Measurements from ENCODE around the gene CDA. TPM values are rescaled to one million over a fixed set of nuclear protein-coding genes. Genes with fewer than 3 reads are reported as not detected.

CDA gene
- total and polyA plus RNA-seq, 2 of the 8 experiments (the other 6 are each of a cell fraction or from before 2014, with no cell fraction given), result 4.4 to 11.3 TPM

- Histone ChIP-seq H3K36me3 (ENCODE audit: control insufficient read depth in 2 of 4, insufficient read depth in 4 of 4, low read length in 3 of 4) (peaks cover 0 to 3% (median 1%) of the 10 kb centered on the region in 4 experiments; a peak in 2 of 8 replicates), H2BK15ac (ENCODE audit: low read length) (no peak overlapping the region), H3K56ac (replicated peaks; ENCODE audit: insufficient read length, low read depth, low read length) (no peak overlapping the region), H4K5ac (ENCODE audit: insufficient read length, low read depth, low read length) (no peak overlapping the region), H3K23me2 (ENCODE audit: low read depth, low read length) (peaks cover 5% of the 10 kb centered on the region), H3K4me2 (ENCODE audit: insufficient read depth in 1 of 2, low read depth in 2 of 2, low read length in 2 of 2) (no peak overlapping the region), H2BK120ac (replicated peaks; ENCODE audit: low read depth, low read length) (no peak overlapping the region), H3K18ac (ENCODE audit: extremely low read depth, low read length) (no peak overlapping the region), H4K91ac (replicated peaks; ENCODE audit: insufficient read length, low read length) (no peak overlapping the region), H4K8ac (ENCODE audit: extremely low read depth, insufficient read depth, low read length) (no peak overlapping the region), H3K4me3 (ENCODE audit: extremely low read depth in 1 of 4, insufficient read depth in 2 of 4, low read depth in 3 of 4, low read length in 4 of 4) (no peak overlapping the region), H3K4ac (replicated peaks; ENCODE audit: insufficient read length, low read depth, low read length) (no peak overlapping the region), H4K20me1 (replicated peaks in 1 of 2; ENCODE audit: control insufficient read depth in 1 of 2, insufficient read depth in 2 of 2, low read length in 2 of 2) (no peaks in the 10 kb centered on the region), H3K23ac (ENCODE audit: insufficient read length) (no peak overlapping the region), H2BK12ac (ENCODE audit: low read depth, low read length) (no peak overlapping the region), H3K27ac (ENCODE audit: low read depth, low read length) (no peak overlapping the region), H3K14ac (ENCODE audit: insufficient read length) (no peak overlapping the region), H3K9me3 (ENCODE audit: insufficient read depth in 2 of 2, low read depth in 1 of 2, low read length in 1 of 2) (no peaks in the 10 kb centered on the region; a peak in 1 of 4 replicates), H3K4me1 (replicated peaks in 1 of 4; ENCODE audit: control insufficient read depth in 3 of 4, insufficient read depth in 4 of 4, low read length in 3 of 4) (peaks cover 0 to 5% (median 2%) of the 10 kb centered on the region in 4 experiments; a peak in 3 of 7 replicates), H3K9ac (replicated peaks in 1 of 4; ENCODE audit: extremely low read depth in 1 of 4, low read depth in 3 of 4, low read length in 3 of 4) (no peak overlapping the region), H3K79me2 (ENCODE audit: control insufficient read depth in 1 of 2, insufficient read depth in 2 of 2, low read length in 2 of 2) (no peaks in the 10 kb centered on the region), H2AFZ (ENCODE audit: low read length) (no peak overlapping the region), H2BK20ac (ENCODE audit: low read length) (no peak overlapping the region), H2AK5ac (ENCODE audit: low read depth, low read length) (no peak overlapping the region), H3K27me3 (replicated peaks in 1 of 4; ENCODE audit: control insufficient read depth in 3 of 4, extremely low read depth in 1 of 4, insufficient read depth in 3 of 4, low read length in 3 of 4) (no peaks in the 10 kb centered on the region), H3K79me1 (ENCODE audit: low read depth, low read length) (no peaks in the 10 kb centered on the region), H2BK5ac (ENCODE audit: low read depth, low read length) (no peak overlapping the region)
- CTCF ChIA-PET (ENCODE audit: partially characterized antibody), result interaction anchor here (1.0 to 1.8 kb wide), 4 partner anchors 28 to 92 kb away, joined by 3 to 7 read pairs (median 5); no protein-coding TSS in a partner anchor
- FAIRE-seq (no peak), DNase-seq (ENCODE audit: low read depth in 1 of 2, low spot score in 2 of 2) (no peak)
- POLR2A ChIA-PET (ENCODE audit: partially characterized antibody), result interaction anchor here (1.4 to 1.5 kb wide), 2 partner anchors 13 to 17 kb away, joined by 3 to 4 read pairs; no protein-coding TSS in a partner anchor
- 100% methylated on average over 1 of the region's 1 CpG; no CpG with 5 or more reads in 1 of the 2 experiments for WGBS, 2 experiments (ENCODE audit: extremely low coverage in 1 of 2, insufficient coverage in 1 of 2, insufficient read length in 1 of 2, insufficient replicate concordance in 2 of 2, low coverage in 1 of 2, low lambda C conversion rate in 2 of 2, missing lambda C conversion rate in 1 of 2)
- TF ChIP-seq POLR2AphosphoS5 (IDR thresholded peaks at IDR 0.05; ENCODE audit: low read depth, low read length), result no peak
- TF ChIP-seq USF2 (IDR thresholded peaks at IDR 0.05; ENCODE audit: low read length), result peak; percentile 68
- TF ChIP-seq BCL11A (IDR thresholded peaks at IDR 0.05; ENCODE audit: low read depth in 2 of 2, low read length in 2 of 2), result no peak
These were observed 77.9 kb downstream of the CDA start for GRCh38 chr1:20666804-20667203.

Measured in H1 (cell line).